Embryonic facial prominence (tissue), 1 donor: ENCODE measurements around the gene CREBZF.
"Not testable (repeated sequence)": the region's sequence is repeated elsewhere in the genome, so short reads cannot be mapped to it uniquely, and the experiment has no call there.

Experiments used
- DNase-seq: peaks from one replicate; pipeline ENCODE4 v3.0.0-alpha.2; 2016; ENCODE audit errors: extremely low spot score

Gene CREBZF

GRCh38 chr11:85626496-85626895, 38.4 kb downstream of the CREBZF start:
- DNase-seq = no peak

- DNase-seq = no peak
These were observed 44.7 kb downstream of the CREBZF start for GRCh38 chr11:85620256-85620655.

- DNase-seq = no peak
These were observed 45.4 kb downstream of the CREBZF start for GRCh38 chr11:85619499-85619898.

- not testable (repeated sequence) for DNase-seq
These were observed 53.3 kb downstream of the CREBZF start for GRCh38 chr11:85611643-85612042.
